ENCODE measurements around the gene ARMCX2.

- TF ChIP-seq CTCF (IDR thresholded peaks at IDR 0.05): no peak
- no peak for TF ChIP-seq POLR2A (IDR thresholded peaks at IDR 0.05)
These were observed 8.5 kb upstream of the ARMCX2 start for GRCh38 chrX:101668143-101668542.

All from Peyer's patch (tissue), 4 donors.